Measurements from ENCODE around the gene UNK.

DNA sequence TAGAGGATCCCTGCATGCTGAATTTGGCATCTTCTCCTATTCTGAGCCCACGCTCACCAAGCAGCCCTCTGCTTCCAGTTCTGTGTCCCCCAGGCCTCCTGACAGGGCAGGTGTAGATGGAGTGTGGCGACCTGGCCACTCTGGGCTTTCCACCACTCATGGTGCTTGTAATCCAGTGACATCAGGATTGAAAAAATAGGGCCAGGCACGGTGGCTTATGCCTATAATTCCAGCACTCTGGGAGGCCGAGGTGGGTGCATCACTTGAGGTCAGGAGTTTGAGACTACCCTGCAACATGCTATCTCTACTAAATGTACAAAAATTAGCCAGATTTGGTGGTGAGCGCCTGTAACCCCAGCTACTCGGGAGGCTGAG, 29.4 kb downstream of the UNK start:
- no peak for TF ChIP-seq CTCF (IDR thresholded peaks at IDR 0.05)
- no peak for TF ChIP-seq REST (IDR thresholded peaks at IDR 0.05; ENCODE audit: insufficient read depth in 1 of 2, low read depth in 2 of 2, low read length in 1 of 2)
- no peak for TF ChIP-seq SIN3A (IDR thresholded peaks at IDR 0.05; ENCODE audit: borderline replicate concordance, insufficient read depth, low read depth, low read length)

Measured in Panc1 (cell line).